Heart right ventricle (tissue), 16 donors: ENCODE measurements around the gene TUBGCP5. TPM values are rescaled to one million over a fixed set of nuclear protein-coding genes. Genes with fewer than 3 reads are reported as not detected.
"Not testable (repeated sequence)": the region's sequence is repeated elsewhere in the genome, so short reads cannot be mapped to it uniquely, and the experiment has no call there.

Source experiments
- ATAC-seq, 8 donors: fragments of 200-7000 bp; cut with Tn5 transposase; one replicate each; pipeline ENCODE4 v1.9.1; 2020; ENCODE audit warnings: mild to moderate bottlenecking in 8 of 8, moderate library complexity in 8 of 8, moderate number of reproducible peaks in 1 of 8
- DNase-seq, 2 donors: peaks; one replicate each; pipeline ENCODE4 v3.0.0-alpha.2; 2020
- H3K27ac ChIP-seq, 10 donors: fragments of 200-600 bp; sonication (generic) in 2 of 10; one replicate each; pipeline versions ENCODE4 v1.5.0 to v1.8.0; 2020 to 2022; ENCODE audit warnings: mild to moderate bottlenecking in 3 of 10
- H3K27me3 ChIP-seq, 7 donors: fragments of 200-600 bp; one replicate each; pipeline ENCODE4 v1.8.0; 2021 to 2022; ENCODE audit warnings: mild to moderate bottlenecking in 2 of 7
- H3K36me3 ChIP-seq, 9 donors: fragments of 200-600 bp; sonication (generic) in 1 of 9; one replicate each; pipeline versions ENCODE4 v1.5.0 to v1.8.0; 2020 to 2022; ENCODE audit warnings: mild to moderate bottlenecking in 2 of 9
- H3K4me1 ChIP-seq, 9 donors: fragments of 200-600 bp; sonication (generic) in 1 of 9; one replicate each; pipeline versions ENCODE4 v1.5.0 to v1.8.0; 2020 to 2022; ENCODE audit warnings: mild to moderate bottlenecking in 4 of 9
- H3K4me3 ChIP-seq, 10 donors: fragments of 200-600 bp; sonication (generic) in 2 of 10; one replicate each; pipeline versions ENCODE4 v1.5.0 to v1.8.0; 2020 to 2022; ENCODE audit warnings: mild to moderate bottlenecking in 7 of 10, moderate library complexity in 2 of 10
- H3K9me3 ChIP-seq, 11 donors: fragments of 200-600 bp in 10 of 11; sonication (generic) in 2 of 11; one replicate each; pipeline versions ENCODE4 v1.5.0 to v1.8.0; 2013 to 2022; ENCODE audit warnings: mild to moderate bottlenecking in 2 of 11, control low read depth in 1 of 11, moderate library complexity in 1 of 11
- WGBS, 2 donors: extraction: QIAGEN DNeasy Blood & Tissue Kit; methylation state at CpG; one replicate each; pipeline ENCODE4 v1.1.7; 2013; ENCODE audit warnings: inconsistent platforms in 1 of 2; 5-methylcytosine and 5-hydroxymethylcytosine counted together
- intact Hi-C, 10 donors: fragments of 100-400 bp; cut with DNase I; formaldehyde crosslinking; loops; one replicate each; pipeline versions ENCODE4 v1.11.1 to v1.14.2; 2022
- polyA plus RNA-seq, 2 donors: library from polyadenylated mRNA; stranded (reverse); fragments of 200-250 nt; gene quantifications; one replicate each; pipeline ENCODE4 v1.2.3, GENCODE V29; 2013
- total RNA-seq, 10 donors: library from RNA; stranded (reverse); fragmentation: NEBNext Ultra II Directional in 3 of 10; extraction: Animal tissue kit (Norgen Biotek cat#: 25700) in 3 of 10; gene quantifications; one replicate each; pipeline versions ENCODE4 v1.2.1 to v1.2.4, GENCODE V29; 2021 to 2023
- TF ChIP-seq, protein P1 (sequence below), 9 donors: fragments of 200-600 bp; sonication (generic) in 2 of 9; IDR thresholded peaks; one replicate each; pipeline versions ENCODE4 v1.5.0 to v1.8.0; 2021 to 2022; ENCODE audit warnings: antibody characterized with exemption in 9 of 9, mild to moderate bottlenecking in 5 of 9, moderate library complexity in 1 of 9
- donor health status: Arrhythmogenic right ventricular cardiomyopathy.
- donor health status: ischemic (EF 13 %, LVEDD 7.1; RV severe dilation, severe dysfunction).
- donor health status: healthy with polysubstance abuse.
- donor health status: DM: no; HTN: yes; CAD: no.
- donor health status: DM: no; HTN: no; CAD: no.
- donor health status: ischemic (EF 25% LVEDD 6.9; RV normal size, moderate dysfunction).
- donor health status: ischemic (EF 25% LVEDD 5.7; RV mildly dilated, moderate dysfunction).
- donor health status: healthy.
- donor health status: DM: yes; HTN: yes; CAD: no.
- donor health status: Ischemic cardiomyopathy.
- donor health status: ischemic (EF 35%, LVEDD 5.7; RV mildly dilated, moderate dysfunction).
- donor health status: nonischemic (EF 11% LVEDD 7.7; RV severe dilation, severe dysfunction).
- donor health status: DM: yes; HTN: yes; CAD: no.
- donor health status: PGD.
- donor health status: ischemic (EF 29% LVEDD 5.4; RV normal size, mild dysfunction).
- donor health status: nonischemic (EF 23%, LVEDD 6.1; RV moderate dilation, normal function).

The TUBGCP5 gene
- total and polyA plus RNA-seq, 12 donors, result 3.8 to 17.3 (median 13.2) TPM

- no peaks in the 10 kb centered on the region for H3K9me3 ChIP-seq
- 91 to 92% methylated on average over 1 of the region's 1 CpG for WGBS, 2 donors
- DNase-seq (no peak), ATAC-seq (no peak)
- H3K4me3 ChIP-seq, result no peak overlapping the region
- no peak overlapping the region for H3K27ac ChIP-seq
- intact Hi-C loops, result no loop called here
- H3K36me3 ChIP-seq, result peaks cover 5 to 100% (median 64%) of the 10 kb centered on the region in 9 donors
- H3K4me1 ChIP-seq, result no peaks in the 10 kb centered on the region
- no peaks in the 10 kb centered on the region for H3K27me3 ChIP-seq
- TF ChIP-seq, protein P1, sequence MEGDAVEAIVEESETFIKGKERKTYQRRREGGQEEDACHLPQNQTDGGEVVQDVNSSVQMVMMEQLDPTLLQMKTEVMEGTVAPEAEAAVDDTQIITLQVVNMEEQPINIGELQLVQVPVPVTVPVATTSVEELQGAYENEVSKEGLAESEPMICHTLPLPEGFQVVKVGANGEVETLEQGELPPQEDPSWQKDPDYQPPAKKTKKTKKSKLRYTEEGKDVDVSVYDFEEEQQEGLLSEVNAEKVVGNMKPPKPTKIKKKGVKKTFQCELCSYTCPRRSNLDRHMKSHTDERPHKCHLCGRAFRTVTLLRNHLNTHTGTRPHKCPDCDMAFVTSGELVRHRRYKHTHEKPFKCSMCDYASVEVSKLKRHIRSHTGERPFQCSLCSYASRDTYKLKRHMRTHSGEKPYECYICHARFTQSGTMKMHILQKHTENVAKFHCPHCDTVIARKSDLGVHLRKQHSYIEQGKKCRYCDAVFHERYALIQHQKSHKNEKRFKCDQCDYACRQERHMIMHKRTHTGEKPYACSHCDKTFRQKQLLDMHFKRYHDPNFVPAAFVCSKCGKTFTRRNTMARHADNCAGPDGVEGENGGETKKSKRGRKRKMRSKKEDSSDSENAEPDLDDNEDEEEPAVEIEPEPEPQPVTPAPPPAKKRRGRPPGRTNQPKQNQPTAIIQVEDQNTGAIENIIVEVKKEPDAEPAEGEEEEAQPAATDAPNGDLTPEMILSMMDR (IDR thresholded peaks at IDR 0.05), result no peak
These were observed 13.2 kb downstream of the TUBGCP5 start for GRCh38 chr15:23026218-23026617.

DNA sequence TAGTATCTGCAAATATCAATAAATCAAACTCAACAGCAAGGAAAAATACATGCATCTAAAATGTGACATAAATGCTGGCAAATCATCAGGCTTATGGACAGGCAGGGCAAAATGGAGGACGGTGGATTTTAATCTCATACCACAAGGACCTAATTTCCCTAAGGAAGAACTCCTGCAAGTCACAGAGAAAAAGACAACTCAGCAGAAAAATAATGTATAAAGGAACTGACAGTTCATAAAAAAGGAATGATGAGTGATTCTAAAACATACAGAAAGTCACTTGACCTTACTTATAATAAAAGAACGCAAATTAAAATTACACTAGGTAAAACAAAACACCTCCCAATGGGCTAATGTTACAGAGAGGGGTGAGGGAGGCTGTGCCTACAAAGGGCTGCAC lies 17.2 kb downstream of the TUBGCP5 start:
- H3K27me3 ChIP-seq, result no peaks in the 10 kb centered on the region
- H3K27ac ChIP-seq, result no peak overlapping the region
- H3K4me3 ChIP-seq, result no peak overlapping the region
- peaks cover 0 to 100% (median 59%) of the 10 kb centered on the region in 9 donors for H3K36me3 ChIP-seq
- ATAC-seq (no peak), DNase-seq (no peak)
- intact Hi-C loops, result no loop called here
- TF ChIP-seq, protein P1 (IDR thresholded peaks at IDR 0.05), result no peak
- no peaks in the 10 kb centered on the region for H3K9me3 ChIP-seq
- 91 to 93% methylated on average over 2 of the region's 2 CpGs for WGBS, 2 donors
- H3K4me1 ChIP-seq, result no peaks in the 10 kb centered on the region

- intact Hi-C loops, result no loop called here
- no peak overlapping the region for H3K27ac ChIP-seq
- no peaks in the 10 kb centered on the region for H3K4me1 ChIP-seq
- peaks cover 0 to 98% (median 40%) of the 10 kb centered on the region in 9 donors for H3K36me3 ChIP-seq
- no peaks in the 10 kb centered on the region for H3K9me3 ChIP-seq
- no peaks in the 10 kb centered on the region for H3K27me3 ChIP-seq
- no peak for DNase-seq
- 84 to 85% methylated on average over 3 of the region's 3 CpGs for WGBS, 2 donors
- ATAC-seq, result peak in 2 of 8 donors; percentile 12 to 14
- TF ChIP-seq, protein P1 (IDR thresholded peaks at IDR 0.05), result no peak
- H3K4me3 ChIP-seq, result no peak overlapping the region
These were observed 24.9 kb downstream of the TUBGCP5 start for GRCh38 chr15:23014394-23015000.

- intact Hi-C loops, result no loop called here
- peak in 1 of 8 donors; percentile 13 for ATAC-seq
- 96 to 98% methylated on average over 5 of the region's 5 CpGs for WGBS, 2 donors
- Histone ChIP-seq H3K36me3 (peaks cover 0 to 98% (median 42%) of the 10 kb centered on the region in 9 donors), H3K27me3 (no peaks in the 10 kb centered on the region), H3K9me3 (no peaks in the 10 kb centered on the region), H3K4me3 (no peak overlapping the region), H3K4me1 (no peaks in the 10 kb centered on the region), H3K27ac (no peak overlapping the region)
- TF ChIP-seq, protein P1 (IDR thresholded peaks at IDR 0.05), result no peak
- no peak for DNase-seq
These were observed 25.7 kb downstream of the TUBGCP5 start for GRCh38 chr15:23013681-23014080.

DNA sequence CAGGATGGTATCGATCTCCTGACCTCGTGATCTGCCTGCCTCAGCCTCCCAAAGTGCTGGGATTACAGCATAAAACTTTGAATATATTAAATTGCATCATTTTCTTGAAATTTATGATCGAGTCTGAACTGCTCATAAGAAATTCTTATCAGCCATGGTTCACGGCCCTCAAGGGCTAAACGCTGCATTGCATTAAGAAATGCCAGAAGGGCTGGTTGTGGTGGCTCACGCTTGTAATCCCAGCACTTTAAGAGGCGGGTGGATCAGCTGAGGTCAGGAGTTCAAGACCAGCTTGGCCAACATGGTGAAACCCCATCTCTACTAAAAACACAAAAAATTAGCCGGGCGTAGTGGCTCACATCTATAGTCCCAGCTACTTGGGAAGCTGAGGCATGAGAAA lies 26.8 kb downstream of the TUBGCP5 start:
- peaks cover 0 to 98% (median 45%) of the 10 kb centered on the region in 9 donors for H3K36me3 ChIP-seq
- ATAC-seq, intact Hi-C loops, H3K4me3 ChIP-seq, H3K27me3 ChIP-seq, DNase-seq, H3K27ac ChIP-seq, H3K4me1 ChIP-seq, H3K9me3 ChIP-seq: not testable (repeated sequence)
- 96 to 97% methylated on average over 9 of the region's 9 CpGs for WGBS, 2 donors
